ENCODE measurements around the gene CTSH. TPM values are rescaled to one million over a fixed set of nuclear protein-coding genes. Genes with fewer than 3 reads are reported as not detected.
A peak's percentile ranks its signal among the peaks of the same experiment; 100 is the strongest.

Gene CTSH
- total and polyA plus RNA-seq, 2 experiments from 2014 or later: 1.7 to 5.2 TPM

- WGBS, 2 experiments (ENCODE audit: low coverage in 1 of 2, low lambda C conversion rate in 2 of 2, missing lambda C conversion rate in 2 of 2): 55 to 58% methylated on average over 22 of the region's 22 CpGs
- peaks cover 58% of the 10 kb centered on the region for H3K4me1 ChIP-seq (ENCODE audit: insufficient read depth)
- DNase-seq: peak; percentile 42
- H3K27me3 ChIP-seq (replicated peaks; ENCODE audit: insufficient read depth): no peaks in the 10 kb centered on the region
- TF ChIP-seq EZH2phosphoT487 (IDR thresholded peaks at IDR 0.05; ENCODE audit: insufficient read depth, low read depth) (no peak), EZH2 (IDR thresholded peaks at IDR 0.05; ENCODE audit: insufficient read depth, poor library complexity, severe bottlenecking) (no peak)
- peaks cover 38% of the 10 kb centered on the region for H4K20me1 ChIP-seq (ENCODE audit: insufficient read depth)
- H3K4me2 ChIP-seq (ENCODE audit: unreplicated experiment): peak overlapping the region; percentile 92
- peaks cover 54% of the 10 kb centered on the region for H3F3A ChIP-seq (ENCODE audit: insufficient read depth)
- H3K4me3 ChIP-seq: peak overlapping the region; percentile 99
- peak overlapping the region; percentile 99 for H3K9ac ChIP-seq
- H3K9me3 ChIP-seq (ENCODE audit: low read depth): no peaks in the 10 kb centered on the region
- H3K27ac ChIP-seq: peak overlapping the region; percentile 99
- in situ Hi-C loops (cut with MboI): no loop called here
- no peak overlapping the region for H2AFZ ChIP-seq
- H3K36me3 ChIP-seq (ENCODE audit: low read depth): no peaks in the 10 kb centered on the region; the same call in 1 of the 2 replicates
- H3K9me2 ChIP-seq (ENCODE audit: insufficient read depth): no peaks in the 10 kb centered on the region
- H3K79me2 ChIP-seq (ENCODE audit: insufficient read depth): peaks cover 71% of the 10 kb centered on the region
Observed at GRCh38 chr15:78875107-78875914, 69.5 kb downstream of the CTSH start.

GRCh38 chr15:78873793-78874765, 70.8 kb downstream of the CTSH start:
- Histone ChIP-seq H3K79me2 (ENCODE audit: insufficient read depth) (peaks cover 59% of the 10 kb centered on the region), H3K27me3 (replicated peaks; ENCODE audit: insufficient read depth) (no peaks in the 10 kb centered on the region), H3K4me2 (ENCODE audit: unreplicated experiment) (peak overlapping the region; percentile 92), H4K20me1 (ENCODE audit: insufficient read depth) (peaks cover 28% of the 10 kb centered on the region), H2AFZ (no peak overlapping the region), H3K9me3 (ENCODE audit: low read depth) (no peaks in the 10 kb centered on the region), H3K27ac (peak overlapping the region; percentile 99), H3K36me3 (ENCODE audit: low read depth) (no peaks in the 10 kb centered on the region; the same call in 1 of the 2 replicates), H3K4me1 (ENCODE audit: insufficient read depth) (peaks cover 46% of the 10 kb centered on the region), H3K9ac (peak overlapping the region; percentile 99), H3K9me2 (ENCODE audit: insufficient read depth) (no peaks in the 10 kb centered on the region), H3F3A (ENCODE audit: insufficient read depth) (peaks cover 43% of the 10 kb centered on the region), H3K4me3 (peak overlapping the region; percentile 99)
- peak; percentile 60 for DNase-seq
- in situ Hi-C loops (cut with MboI): no loop called here
- no peak for TF ChIP-seq EZH2 (IDR thresholded peaks at IDR 0.05; ENCODE audit: insufficient read depth, poor library complexity, severe bottlenecking)
- no peak for TF ChIP-seq EZH2phosphoT487 (IDR thresholded peaks at IDR 0.05; ENCODE audit: insufficient read depth, low read depth)
- 1 to 3% methylated on average over 38 of the region's 38 CpGs for WGBS, 2 experiments (ENCODE audit: low coverage in 1 of 2, low lambda C conversion rate in 2 of 2, missing lambda C conversion rate in 2 of 2)

GRCh38 chr15:78872972-78873792, 71.7 kb downstream of the CTSH start:
- DNase-seq: peak; percentile 94
- H2AFZ ChIP-seq: no peak overlapping the region
- 2% methylated on average over 40 to 74 of the region's 75 CpGs for WGBS, 2 experiments (ENCODE audit: low coverage in 1 of 2, low lambda C conversion rate in 2 of 2, missing lambda C conversion rate in 2 of 2)

More at GRCh38 chr15:78872972-78873792, 71.7 kb downstream of the CTSH start:
- H4K20me1 ChIP-seq (ENCODE audit: insufficient read depth): peaks cover 23% of the 10 kb centered on the region
- H3K36me3 ChIP-seq (ENCODE audit: low read depth): no peaks in the 10 kb centered on the region
- peak overlapping the region; percentile 92 for H3K4me2 ChIP-seq (ENCODE audit: unreplicated experiment)
- peaks cover 50% of the 10 kb centered on the region for H3K79me2 ChIP-seq (ENCODE audit: insufficient read depth)
- in situ Hi-C loops (cut with MboI): no loop called here
- H3K4me1 ChIP-seq (ENCODE audit: insufficient read depth): peaks cover 37% of the 10 kb centered on the region
- H3K9ac ChIP-seq: peak overlapping the region; percentile 99
- peak overlapping the region; percentile 99 for H3K27ac ChIP-seq
- H3F3A ChIP-seq (ENCODE audit: insufficient read depth): peaks cover 37% of the 10 kb centered on the region
- TF ChIP-seq EZH2phosphoT487 (IDR thresholded peaks at IDR 0.05; ENCODE audit: insufficient read depth, low read depth): no peak
- TF ChIP-seq EZH2 (IDR thresholded peaks at IDR 0.05; ENCODE audit: insufficient read depth, poor library complexity, severe bottlenecking): no peak
- H3K27me3 ChIP-seq (replicated peaks; ENCODE audit: insufficient read depth): no peaks in the 10 kb centered on the region
- no peaks in the 10 kb centered on the region for H3K9me3 ChIP-seq (ENCODE audit: low read depth)
- H3K4me3 ChIP-seq: peak overlapping the region; percentile 99
- H3K9me2 ChIP-seq (ENCODE audit: insufficient read depth): no peaks in the 10 kb centered on the region

All from GM23248 (cell line).